ENCODE results near the gene FZR1.

DNA sequence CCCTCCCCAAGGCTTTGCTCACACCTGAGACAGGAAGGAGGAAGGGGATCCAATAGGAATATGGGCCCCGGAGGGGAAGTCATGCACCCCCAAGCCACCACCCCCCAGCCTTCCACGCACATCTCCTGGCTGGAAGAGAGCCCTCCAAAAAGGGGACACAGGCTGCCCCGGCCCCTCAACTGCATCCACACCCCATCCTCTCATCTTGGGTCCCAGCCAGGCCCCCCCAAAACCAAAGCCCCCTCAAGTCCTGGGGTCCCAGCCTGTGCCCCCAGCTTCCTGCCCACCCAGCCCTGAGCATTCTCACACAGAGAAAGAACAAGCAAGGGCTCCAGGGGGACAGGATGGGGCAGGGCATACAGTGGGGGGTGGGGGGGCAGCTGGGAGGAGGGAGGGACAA, 37.9 kb upstream of the FZR1 start:
- TF ChIP-seq ZNF717 (CRISPR knock-in tag; IDR thresholded peaks at IDR 0.05): no peak
- TF ChIP-seq TRIM25 (IDR thresholded peaks at IDR 0.05; ENCODE audit: borderline replicate concordance): no peak
- no peak for TF ChIP-seq RFX5 (IDR thresholded peaks at IDR 0.05; ENCODE audit: low read depth, low read length)
- TF ChIP-seq POLR2AphosphoS5 (IDR thresholded peaks at IDR 0.05; ENCODE audit: control insufficient read depth, insufficient read depth, low read depth, low read length): no peak
- TF ChIP-seq TAF1 (IDR thresholded peaks at IDR 0.05; ENCODE audit: control insufficient read depth, extremely low read depth, insufficient read depth, low read length, severe bottlenecking): no peak
- no peak for TF ChIP-seq ZNF354B (CRISPR knock-in tag; IDR thresholded peaks at IDR 0.05)
- TF ChIP-seq, protein P1, sequence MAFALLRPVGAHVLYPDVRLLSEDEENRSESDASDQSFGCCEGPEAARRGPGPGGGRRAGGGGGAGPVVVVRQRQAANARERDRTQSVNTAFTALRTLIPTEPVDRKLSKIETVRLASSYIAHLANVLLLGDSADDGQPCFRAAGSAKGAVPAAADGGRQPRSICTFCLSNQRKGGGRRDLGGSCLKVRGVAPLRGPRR (CRISPR knock-in tag; IDR thresholded peaks at IDR 0.05): no peak
- TF ChIP-seq YBX1 (IDR thresholded peaks at IDR 0.05): no peak
- no peak for TF ChIP-seq E2F3 (CRISPR knock-in tag; IDR thresholded peaks at IDR 0.05)
- TF ChIP-seq YY1 (IDR thresholded peaks at IDR 0.05; ENCODE audit: borderline replicate concordance in 1 of 3, control insufficient read depth in 1 of 3, extremely low read depth in 1 of 3, insufficient read depth in 3 of 3, insufficient read length in 1 of 3, insufficient replicate concordance in 2 of 3, low read depth in 1 of 3, low read length in 2 of 3): no peak
